ENCODE results near the gene AHNAK.
"Not testable (repeated sequence)": the region's sequence is repeated elsewhere in the genome, so short reads cannot be mapped to it uniquely, and the experiment has no call there.

DNA sequence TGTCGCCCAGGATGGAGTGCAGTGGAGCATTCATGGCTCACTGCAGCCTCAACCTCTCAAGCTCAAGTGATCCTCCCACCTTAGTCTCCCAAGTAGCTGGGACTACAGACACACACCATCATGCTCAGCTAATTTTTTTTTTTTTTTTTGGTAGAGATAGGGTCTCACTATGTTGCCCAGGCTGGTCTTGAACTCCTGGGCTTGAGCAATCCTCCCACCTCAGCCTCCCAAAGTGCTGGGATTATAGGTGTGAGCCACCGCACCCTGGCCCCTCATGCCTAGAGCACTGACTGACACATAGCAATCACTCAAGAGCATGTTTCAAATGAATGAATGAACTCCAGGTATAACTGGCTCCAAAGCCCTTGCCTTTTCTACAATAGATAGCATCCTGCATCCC is 3.9 kb upstream of the AHNAK start:
- TF ChIP-seq POLR2A, EP300 (IDR thresholded peaks at IDR 0.05): not testable (repeated sequence)
- TF ChIP-seq, protein P1, sequence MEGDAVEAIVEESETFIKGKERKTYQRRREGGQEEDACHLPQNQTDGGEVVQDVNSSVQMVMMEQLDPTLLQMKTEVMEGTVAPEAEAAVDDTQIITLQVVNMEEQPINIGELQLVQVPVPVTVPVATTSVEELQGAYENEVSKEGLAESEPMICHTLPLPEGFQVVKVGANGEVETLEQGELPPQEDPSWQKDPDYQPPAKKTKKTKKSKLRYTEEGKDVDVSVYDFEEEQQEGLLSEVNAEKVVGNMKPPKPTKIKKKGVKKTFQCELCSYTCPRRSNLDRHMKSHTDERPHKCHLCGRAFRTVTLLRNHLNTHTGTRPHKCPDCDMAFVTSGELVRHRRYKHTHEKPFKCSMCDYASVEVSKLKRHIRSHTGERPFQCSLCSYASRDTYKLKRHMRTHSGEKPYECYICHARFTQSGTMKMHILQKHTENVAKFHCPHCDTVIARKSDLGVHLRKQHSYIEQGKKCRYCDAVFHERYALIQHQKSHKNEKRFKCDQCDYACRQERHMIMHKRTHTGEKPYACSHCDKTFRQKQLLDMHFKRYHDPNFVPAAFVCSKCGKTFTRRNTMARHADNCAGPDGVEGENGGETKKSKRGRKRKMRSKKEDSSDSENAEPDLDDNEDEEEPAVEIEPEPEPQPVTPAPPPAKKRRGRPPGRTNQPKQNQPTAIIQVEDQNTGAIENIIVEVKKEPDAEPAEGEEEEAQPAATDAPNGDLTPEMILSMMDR (IDR thresholded peaks at IDR 0.05), result not testable (repeated sequence)

Measured in ovary (tissue), 3 donors.